IMR-90 (cell line): ENCODE results near the gene PHLDB1. TPM values are rescaled to one million over a fixed set of nuclear protein-coding genes. Genes with fewer than 3 reads are reported as not detected.

Experiments
- ATAC-seq: fragments of 200-7000 bp; cut with Tn5 transposase; 2 replicates; pipeline ENCODE4 v1.9.1; 2020; ENCODE audit warnings: low read depth, mild to moderate bottlenecking, moderate library complexity
- BruUV-seq: library from RNA; stranded (reverse); fragments of 400-500 nt; replicated peaks from 2 replicates; lab custom pipeline; 2021; lab: Mats Ljungman, UMichigan
- CTCF ChIA-PET: fragments of 300-600 bp; formaldehyde crosslinking; extraction: SDS; loops from one replicate; lab custom pipeline; 2021; ENCODE audit warnings: antibody characterized with exemption; lab: Yijun Ruan, JAX
- POLR2A ChIA-PET: fragments of 300-600 bp; sonication (Branson Sonifier 250); formaldehyde crosslinking; loops from one replicate; lab custom pipeline; 2022; ENCODE audit warnings: antibody characterized with exemption; ENCODE audit not compliant: unreplicated experiment; lab: Charles Lee
- DNase-seq: peaks from one replicate; pipeline ENCODE4 v3.0.0; 2013
- H2AFZ ChIP-seq: replicated peaks from 2 replicates; pipeline ENCODE3; 2013; ENCODE audit warnings: low read length, mild to moderate bottlenecking; ENCODE audit not compliant: poor library complexity
- H2AK5ac ChIP-seq: 2 replicates; pipeline ENCODE4 v1.6.1; 2013; ENCODE audit warnings: low read depth, low read length, inconsistent platforms
- H2AK9ac ChIP-seq: replicated peaks from 2 replicates; pipeline ENCODE3; 2013; ENCODE audit warnings: mild to moderate bottlenecking, low read depth, low read length, moderate library complexity; ENCODE audit not compliant: poor library complexity
- H2BK120ac ChIP-seq: 2 replicates; pipeline ENCODE4 v1.6.1; 2013; ENCODE audit warnings: low read depth, low read length, inconsistent platforms
- H2BK15ac ChIP-seq: 3 replicates; pipeline ENCODE4 v1.6.1; 2013; ENCODE audit warnings: low read depth, low read length, inconsistent platforms
- H2BK20ac ChIP-seq: 2 replicates; pipeline ENCODE4 v1.6.1; 2013; ENCODE audit warnings: low read depth, mild to moderate bottlenecking, inconsistent platforms, low read length, moderate library complexity
- H2BK5ac ChIP-seq: 2 replicates; pipeline ENCODE4 v1.6.1; 2013; ENCODE audit warnings: mild to moderate bottlenecking, low read depth, low read length, inconsistent platforms; ENCODE audit not compliant: poor library complexity, severe bottlenecking
- H3K14ac ChIP-seq: replicated peaks from 2 replicates; pipeline ENCODE4 v1.6.1; 2013; ENCODE audit warnings: low read depth, low read length, inconsistent platforms
- H3K18ac ChIP-seq: 2 replicates; pipeline ENCODE4 v1.6.1; 2013; ENCODE audit warnings: low read depth, low read length, control low read depth
- H3K23ac ChIP-seq: 2 replicates; pipeline ENCODE4 v1.6.1; 2013; ENCODE audit warnings: low read depth, low read length, inconsistent platforms
- H3K27ac ChIP-seq: 2 replicates; pipeline ENCODE4 v1.5.1; 2013; ENCODE audit warnings: mild to moderate bottlenecking, control low read depth, low read length; ENCODE audit not compliant: insufficient read depth
- H3K27me3 ChIP-seq: 2 replicates; pipeline ENCODE4 v1.6.1; 2013; ENCODE audit warnings: low read length; ENCODE audit not compliant: control insufficient read depth, insufficient read depth
- H3K36me3 ChIP-seq: 2 replicates; pipeline ENCODE4 v1.6.1; 2013; ENCODE audit warnings: low read length, mixed read lengths; ENCODE audit not compliant: control insufficient read depth, insufficient read depth
- H3K4ac ChIP-seq: 2 replicates; pipeline ENCODE4 v1.6.1; 2013; ENCODE audit warnings: low read depth, low read length, inconsistent platforms
- H3K4me1 ChIP-seq: 2 replicates; pipeline ENCODE4 v1.6.1; 2013; ENCODE audit warnings: low read length, mixed read lengths; ENCODE audit not compliant: control insufficient read depth, insufficient read depth
- H3K4me2 ChIP-seq: 2 replicates; pipeline ENCODE4 v1.6.1; 2013; ENCODE audit warnings: low read depth, mild to moderate bottlenecking, control low read depth, low read length, moderate library complexity
- H3K4me3 ChIP-seq: 2 replicates; pipeline ENCODE4 v1.5.1; 2013; ENCODE audit warnings: low read depth, mild to moderate bottlenecking, control low read depth, low read length, moderate library complexity; ENCODE audit not compliant: insufficient read depth
- H3K56ac ChIP-seq: 2 replicates; pipeline ENCODE4 v1.6.1; 2013; ENCODE audit warnings: low read length, inconsistent platforms; ENCODE audit not compliant: insufficient read depth; ENCODE audit errors: extremely low read depth
- H3K79me1 ChIP-seq, 2 experiments: 2 replicates each; pipeline ENCODE4 v1.6.1; 2013; ENCODE audit warnings: low read length in 2 of 2, inconsistent platforms in 1 of 2, low read depth in 1 of 2
- H3K9ac ChIP-seq: 2 replicates; pipeline ENCODE4 v1.6.1; 2013; ENCODE audit warnings: low read depth, low read length, control low read depth
- H3K9me1 ChIP-seq: 2 replicates; pipeline ENCODE4 v1.6.1; 2013; ENCODE audit warnings: low read length, inconsistent platforms; ENCODE audit not compliant: insufficient read depth
- H3K9me3 ChIP-seq: 2 replicates; pipeline ENCODE4 v1.6.1; 2013; ENCODE audit warnings: low read length; ENCODE audit not compliant: control insufficient read depth, insufficient read depth
- H4K20me1 ChIP-seq: 2 replicates; pipeline ENCODE4 v1.6.1; 2013; ENCODE audit warnings: low read length, inconsistent platforms; ENCODE audit not compliant: insufficient read depth
- H4K5ac ChIP-seq: 2 replicates; pipeline ENCODE4 v1.6.1; 2013; ENCODE audit warnings: mild to moderate bottlenecking, low read depth, low read length, control low read depth
- H4K8ac ChIP-seq, 2 experiments: 2 replicates each; pipeline ENCODE4 v1.6.1; 2013; ENCODE audit warnings: low read depth in 2 of 2, low read length in 2 of 2, control low read depth in 1 of 2, inconsistent platforms in 1 of 2
- H4K91ac ChIP-seq: 2 replicates; pipeline ENCODE4 v1.6.1; 2013; ENCODE audit warnings: low read depth, low read length, inconsistent platforms; ENCODE audit not compliant: insufficient read depth
- NFE2L2 ChIP-seq: fragments of 150-350 bp; IDR thresholded peaks from 2 replicates; pipeline ENCODE4 v1.6.1; 2016; ENCODE audit warnings: low read depth, mild to moderate bottlenecking, low read length
- WGBS, 2 experiments: methylation state at CpG; one replicate each; pipeline versions ENCODE4 v1.1.5 to v1.1.7; 2013; ENCODE audit warnings: missing lambda C conversion rate in 2 of 2; ENCODE audit not compliant: insufficient read length in 1 of 2; ENCODE audit errors: extremely low coverage in 2 of 2; 5-methylcytosine and 5-hydroxymethylcytosine counted together
- dilution Hi-C: fragments of 300-500 bp; cut with HindIII; formaldehyde crosslinking; loops from one replicate; pipeline ENCODE4 v1.14.3; 2018; ENCODE audit warnings: low sequenced_read_pairs; ENCODE audit not compliant: unreplicated experiment
- in situ Hi-C: fragments of 300-500 bp; cut with MboI; formaldehyde crosslinking; loops from 3 replicates; pipeline ENCODE4 v1.14.3; 2019; ENCODE audit warnings: low sequenced_read_pairs, inconsistent platforms, mixed read lengths
- intact Hi-C: fragments of 100-400 bp; cut with micrococcal nuclease; formaldehyde crosslinking; loops from 2 replicates; pipeline ENCODE4 v1.10.0; 2022
- polyA plus RNA-seq, 3 experiments: library from polyadenylated mRNA; depleted of rRNA; stranded (reverse); fragments of >200 nt; gene quantifications; 2 replicates each; pipeline ENCODE4 v1.2.3, GENCODE V29; 2012; ENCODE audit warnings: low replicate concordance in 1 of 3
- total RNA-seq: library from RNA; depleted of rRNA; stranded (reverse); fragments of >200 nt; gene quantifications from 2 replicates; pipeline ENCODE4 v1.2.3, GENCODE V29; 2012
- TF ChIP-seq, protein P1 (sequence below): conservative IDR thresholded peaks from 2 replicates; pipeline ENCODE4 v1.5.1; 2012; ENCODE audit warnings: mild to moderate bottlenecking, low read depth, low read length, improper control_type of control experiment

PHLDB1 gene
- total and polyA plus RNA-seq, 2 of the 4 experiments (the other 2 are of a cell fraction): 40.0 to 90.4 TPM

DNA sequence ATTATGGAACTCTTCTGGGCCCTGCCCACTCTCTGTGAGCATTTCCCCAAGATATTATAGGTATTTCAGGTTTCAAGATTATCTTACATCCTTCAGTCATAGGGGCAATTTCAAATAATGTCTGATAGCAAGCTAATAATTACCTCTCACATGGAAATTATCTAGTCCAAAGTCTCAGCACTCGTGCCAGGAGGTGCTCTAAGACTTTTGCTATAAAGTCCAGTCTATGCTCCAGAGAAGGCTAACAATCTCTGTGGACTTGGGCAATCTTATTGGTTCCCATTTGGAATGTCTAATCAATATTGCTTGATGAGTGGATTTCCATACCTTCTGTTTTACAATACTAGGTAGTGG, 66.6 kb downstream of the PHLDB1 start:
- Histone ChIP-seq H3K4me3 (no peak overlapping the region), H4K20me1 (no peaks in the 10 kb centered on the region), H4K8ac (no peak overlapping the region), H3K9me3 (peaks cover 2% of the 10 kb centered on the region; the same call in 1 of the 2 replicates), H4K5ac (no peak overlapping the region), H4K91ac (no peak overlapping the region), H3K9ac (no peak overlapping the region), H2AK9ac (no peak overlapping the region), H2BK15ac (no peak overlapping the region), H2AFZ (no peak overlapping the region), H3K18ac (no peak overlapping the region), H2AK5ac (no peak overlapping the region), H3K56ac (no peak overlapping the region), H2BK20ac (no peak overlapping the region), H2BK120ac (no peak overlapping the region), H3K4me2 (no peak overlapping the region), H3K4me1 (no peaks in the 10 kb centered on the region; the same call in 1 of the 2 replicates), H3K23ac (no peak overlapping the region), H3K36me3 (no peaks in the 10 kb centered on the region), H3K27ac (no peak overlapping the region), H2BK5ac (no peak overlapping the region), H3K9me1 (no peaks in the 10 kb centered on the region), H3K79me1 (no peaks in the 10 kb centered on the region), H3K14ac (no peak overlapping the region), H3K4ac (no peak overlapping the region), H3K27me3 (peaks cover 2% of the 10 kb centered on the region)
- no TSS peak for BruUV-seq
- ChIA-PET POLR2A (no interaction called here), CTCF (interaction anchor here (1.0 to 1.1 kb wide), 2 partner anchors 10 to 283 kb away, joined by 3 read pairs; no protein-coding TSS in a partner anchor)
- WGBS, 2 experiments: no CpG with 5 or more reads among the region's 1 CpG
- no peak for TF ChIP-seq NFE2L2
- TF ChIP-seq, protein P1, sequence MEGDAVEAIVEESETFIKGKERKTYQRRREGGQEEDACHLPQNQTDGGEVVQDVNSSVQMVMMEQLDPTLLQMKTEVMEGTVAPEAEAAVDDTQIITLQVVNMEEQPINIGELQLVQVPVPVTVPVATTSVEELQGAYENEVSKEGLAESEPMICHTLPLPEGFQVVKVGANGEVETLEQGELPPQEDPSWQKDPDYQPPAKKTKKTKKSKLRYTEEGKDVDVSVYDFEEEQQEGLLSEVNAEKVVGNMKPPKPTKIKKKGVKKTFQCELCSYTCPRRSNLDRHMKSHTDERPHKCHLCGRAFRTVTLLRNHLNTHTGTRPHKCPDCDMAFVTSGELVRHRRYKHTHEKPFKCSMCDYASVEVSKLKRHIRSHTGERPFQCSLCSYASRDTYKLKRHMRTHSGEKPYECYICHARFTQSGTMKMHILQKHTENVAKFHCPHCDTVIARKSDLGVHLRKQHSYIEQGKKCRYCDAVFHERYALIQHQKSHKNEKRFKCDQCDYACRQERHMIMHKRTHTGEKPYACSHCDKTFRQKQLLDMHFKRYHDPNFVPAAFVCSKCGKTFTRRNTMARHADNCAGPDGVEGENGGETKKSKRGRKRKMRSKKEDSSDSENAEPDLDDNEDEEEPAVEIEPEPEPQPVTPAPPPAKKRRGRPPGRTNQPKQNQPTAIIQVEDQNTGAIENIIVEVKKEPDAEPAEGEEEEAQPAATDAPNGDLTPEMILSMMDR: no peak
- in situ Hi-C loops: no loop called here
- dilution Hi-C loops: no loop called here
- DNase-seq (no peak), ATAC-seq (no peak)
- intact Hi-C loops: no loop called here
